Breast epithelium (tissue), 4 donors: ENCODE data around the gene GDPD5. TPM values are rescaled to one million over a fixed set of nuclear protein-coding genes. Genes with fewer than 3 reads are reported as not detected.

Source experiments
- DNase-seq, 2 donors: peaks; one replicate each; pipeline ENCODE4 v3.0.0-alpha.2; 2019; ENCODE audit warnings: low spot score in 2 of 2
- H3K27ac ChIP-seq, 2 donors: fragments of 200-600 bp; sonication (generic) in 1 of 2; one replicate each; pipeline ENCODE4 v1.5.1; 2016 to 2019; ENCODE audit warnings: mild to moderate bottlenecking in 1 of 2
- H3K27me3 ChIP-seq, 2 donors: fragments of 200-600 bp; sonication (generic) in 1 of 2; one replicate each; pipeline versions ENCODE4 v1.5.1 to v1.6.0; 2017 to 2019; ENCODE audit warnings: control low read depth in 1 of 2, mild to moderate bottlenecking in 1 of 2
- H3K36me3 ChIP-seq: fragments of 200-600 bp; one replicate; pipeline ENCODE4 v1.5.1; 2019
- H3K4me1 ChIP-seq, 2 donors: fragments of 200-600 bp; sonication (generic); one replicate each; pipeline ENCODE4 v1.5.1; 2016 to 2019; ENCODE audit warnings: control low read depth in 1 of 2
- H3K4me3 ChIP-seq, 3 donors: fragments of 200-600 bp; sonication (generic); 1 replicate in 2 of 3; 2 replicates in 1 of 3; pipeline ENCODE4 v1.5.1; 2016 to 2019; ENCODE audit warnings: mild to moderate bottlenecking in 3 of 3, moderate library complexity in 2 of 3
- H3K9me3 ChIP-seq, 2 donors: fragments of 200-600 bp; sonication (generic) in 1 of 2; one replicate each; pipeline ENCODE4 v1.5.1; 2016 to 2019; ENCODE audit warnings: control low read depth in 1 of 2
- CTCF ChIP-seq, 3 donors: fragments of 450-650 bp; IDR thresholded peaks; one replicate each; pipeline ENCODE4 v1.5.1; 2016 to 2017; ENCODE audit warnings: antibody characterized with exemption in 3 of 3, mild to moderate bottlenecking in 3 of 3, moderate library complexity in 3 of 3
- POLR2A ChIP-seq: fragments of 450-650 bp; IDR thresholded peaks from one replicate; pipeline ENCODE4 v1.6.1; 2016; ENCODE audit warnings: antibody characterized with exemption, mild to moderate bottlenecking, moderate library complexity
- POLR2AphosphoS5 ChIP-seq, 3 donors: sonication (generic); formaldehyde crosslinking; IDR thresholded peaks; one replicate each; pipeline ENCODE4 v1.6.1; 2017; ENCODE audit warnings: antibody characterized with exemption in 3 of 3
- intact Hi-C: fragments of 100-400 bp; cut with DNase I; formaldehyde crosslinking; loops from one replicate; pipeline ENCODE4 v1.15.1; 2023; ENCODE audit warnings: low total_unique reads
- total RNA-seq, 3 donors: library from RNA; depleted of rRNA; stranded (reverse); fragments of >200 nt; gene quantifications; one replicate each; pipeline ENCODE4 v1.1.0, GENCODE V29; 2016

The GDPD5 gene
- total RNA-seq, 3 donors from 2014 or later = 10.5 to 25.9 (median 14.8) TPM

GRCh38 chr11:75547617-75548058 lies 21.9 kb upstream of the GDPD5 start:
- TF ChIP-seq POLR2A (no peak), POLR2AphosphoS5 (IDR thresholded peaks at IDR 0.05) (no peak), CTCF (IDR thresholded peaks at IDR 0.05) (peak; percentile 72 to 81 (median 81))
- no peaks in the 10 kb centered on the region for H3K27me3 ChIP-seq
- no peak overlapping the region for H3K27ac ChIP-seq
- H3K9me3 ChIP-seq = no peaks in the 10 kb centered on the region
- no peaks in the 10 kb centered on the region for H3K36me3 ChIP-seq
- intact Hi-C loops = no loop called here
- peak in 1 of 2 donors; percentile 40 for DNase-seq
- H3K4me3 ChIP-seq = no peak overlapping the region
- no peaks in the 10 kb centered on the region for H3K4me1 ChIP-seq

DNA sequence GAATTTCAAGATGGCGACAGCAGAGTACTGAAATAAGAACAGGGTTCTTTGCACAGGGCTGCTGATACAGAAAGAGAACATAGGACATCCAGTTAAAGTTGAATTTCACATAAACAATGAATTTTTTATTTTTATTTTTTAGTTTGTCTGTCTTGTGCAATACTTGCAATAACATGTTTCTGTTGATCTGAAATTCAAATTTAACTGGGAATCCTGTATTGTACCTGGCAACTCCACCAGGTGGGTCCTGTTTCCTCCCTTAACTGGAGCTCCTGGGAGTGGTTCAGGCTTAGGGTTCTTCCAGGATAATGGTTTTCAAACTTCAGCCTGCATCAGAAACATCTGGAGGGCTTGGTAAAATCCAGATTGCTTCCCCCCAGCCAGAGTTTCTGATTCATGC lies 21.4 kb upstream of the GDPD5 start:
- DNase-seq = no peak
- no peaks in the 10 kb centered on the region for H3K4me1 ChIP-seq
- no peaks in the 10 kb centered on the region for H3K9me3 ChIP-seq
- no peaks in the 10 kb centered on the region for H3K36me3 ChIP-seq
- intact Hi-C loops = no loop called here
- H3K27ac ChIP-seq = no peak overlapping the region
- no peak overlapping the region for H3K4me3 ChIP-seq
- no peaks in the 10 kb centered on the region for H3K27me3 ChIP-seq
- no peak for TF ChIP-seq POLR2AphosphoS5 (IDR thresholded peaks at IDR 0.05)
- no peak for TF ChIP-seq POLR2A
- TF ChIP-seq CTCF (IDR thresholded peaks at IDR 0.05) = no peak

DNA sequence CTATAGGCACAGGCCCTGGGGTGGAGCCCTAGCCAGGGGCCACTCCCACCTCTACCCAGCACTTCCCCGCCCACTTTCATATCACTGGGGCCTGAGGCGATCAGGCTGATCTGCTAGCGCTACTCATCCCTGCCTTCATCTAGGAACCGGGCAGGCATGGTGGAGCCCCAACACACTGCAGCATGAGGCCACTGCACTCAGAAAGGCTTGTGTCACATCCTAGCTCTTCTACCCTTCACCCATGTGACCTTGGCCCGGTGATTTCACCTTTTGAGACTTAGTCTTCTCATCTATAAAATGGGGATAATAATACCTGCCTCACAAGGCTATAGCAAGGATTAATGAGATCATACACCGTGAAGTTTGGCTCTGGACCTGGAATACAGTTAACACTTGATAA lies 18.1 kb upstream of the GDPD5 start:
- Histone ChIP-seq H3K27me3 (no peaks in the 10 kb centered on the region), H3K4me1 (no peaks in the 10 kb centered on the region), H3K36me3 (no peaks in the 10 kb centered on the region), H3K27ac (no peak overlapping the region), H3K9me3 (no peaks in the 10 kb centered on the region), H3K4me3 (no peak overlapping the region)
- no peak for DNase-seq
- TF ChIP-seq POLR2A (no peak), POLR2AphosphoS5 (IDR thresholded peaks at IDR 0.05) (no peak), CTCF (IDR thresholded peaks at IDR 0.05) (no peak)
- intact Hi-C loops = no loop called here

- no peaks in the 10 kb centered on the region for H3K4me1 ChIP-seq
- intact Hi-C loops = no loop called here
- no peaks in the 10 kb centered on the region for H3K27me3 ChIP-seq
- TF ChIP-seq CTCF (IDR thresholded peaks at IDR 0.05) (no peak), POLR2A (no peak), POLR2AphosphoS5 (IDR thresholded peaks at IDR 0.05) (no peak)
- no peak for DNase-seq
- no peak overlapping the region for H3K4me3 ChIP-seq
- H3K9me3 ChIP-seq = no peaks in the 10 kb centered on the region
- H3K36me3 ChIP-seq = no peaks in the 10 kb centered on the region
- H3K27ac ChIP-seq = no peak overlapping the region
Observed at GRCh38 chr11:75542088-75542438, 16.3 kb upstream of the GDPD5 start.

DNA sequence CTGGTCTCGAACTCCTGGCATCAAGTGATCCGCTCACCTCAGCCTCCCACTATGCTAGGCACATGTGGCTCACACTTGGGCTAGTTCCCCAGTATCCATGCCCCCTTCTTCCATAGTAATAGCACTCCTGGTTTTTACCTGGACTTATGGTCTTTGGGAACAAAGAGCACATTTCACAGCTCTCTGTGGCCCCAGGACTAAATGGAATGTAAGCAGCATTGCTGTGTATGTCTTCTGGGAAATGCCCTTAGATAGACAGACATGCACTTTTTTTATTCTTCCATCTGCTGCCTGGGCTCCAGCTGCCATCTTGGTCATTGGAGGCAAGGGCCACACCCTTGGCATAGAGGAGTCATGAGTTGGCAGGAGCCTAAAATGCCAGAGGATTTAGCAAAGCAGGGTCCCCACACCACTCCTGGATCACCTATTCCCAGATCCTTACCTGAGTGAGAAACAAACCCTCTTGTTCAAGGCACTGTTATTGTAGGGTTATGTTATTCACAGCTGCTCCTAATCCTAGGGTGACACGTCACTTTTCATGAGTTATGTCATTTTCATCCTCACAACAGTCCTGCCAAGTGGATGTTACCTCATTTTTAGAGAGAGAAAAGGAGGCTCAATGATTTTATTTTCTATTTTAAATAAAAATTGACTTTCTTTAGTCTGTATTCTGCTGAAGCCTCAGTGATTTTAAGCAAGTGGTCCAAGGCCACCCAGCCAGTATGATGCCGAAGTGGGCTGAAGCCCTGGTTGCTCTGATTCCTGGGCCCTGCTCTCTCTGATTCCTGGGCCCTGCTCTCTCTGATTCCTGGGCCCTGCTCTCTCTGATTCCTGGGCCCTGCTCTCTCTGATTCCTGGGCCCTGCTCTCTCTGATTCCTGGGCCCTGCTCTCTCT lies 15.7 kb upstream of the GDPD5 start:
- intact Hi-C loops = no loop called here
- Histone ChIP-seq H3K9me3 (no peaks in the 10 kb centered on the region), H3K4me3 (no peak overlapping the region), H3K27me3 (no peaks in the 10 kb centered on the region), H3K4me1 (no peaks in the 10 kb centered on the region), H3K27ac (no peak overlapping the region), H3K36me3 (no peaks in the 10 kb centered on the region)
- TF ChIP-seq POLR2A = no peak
- TF ChIP-seq CTCF (IDR thresholded peaks at IDR 0.05) = no peak
- TF ChIP-seq POLR2AphosphoS5 (IDR thresholded peaks at IDR 0.05) = no peak
- DNase-seq = no peak
